Nephron (organoid): ENCODE measurements around the gene PRSS57.
A peak's percentile ranks its signal among the peaks of the same experiment; 100 is the strongest.

Source experiments
- H3K27ac Mint-ChIP-seq, 3 experiments: 2 replicates each; pipeline ENCODE4 v1.8.0; 2020; ENCODE audit warnings: mixed read lengths in 3 of 3, mild to moderate bottlenecking in 2 of 3, moderate library complexity in 1 of 3
- H3K27me3 Mint-ChIP-seq: 2 replicates; pipeline ENCODE4 v1.8.0; 2021; ENCODE audit warnings: low read depth, mild to moderate bottlenecking, moderate library complexity, mixed read lengths
- H3K36me3 Mint-ChIP-seq: 2 replicates; pipeline ENCODE4 v1.8.0; 2020; ENCODE audit warnings: low read depth, mixed read lengths
- H3K4me1 Mint-ChIP-seq: 2 replicates; pipeline ENCODE4 v1.8.0; 2020; ENCODE audit warnings: mixed read lengths
- H3K4me3 Mint-ChIP-seq, 3 experiments: 2 replicates each; pipeline ENCODE4 v1.8.0; 2020; ENCODE audit warnings: mild to moderate bottlenecking in 3 of 3, mixed read lengths in 3 of 3, moderate library complexity in 2 of 3
- H3K9me3 Mint-ChIP-seq: 2 replicates; pipeline ENCODE4 v1.8.0; 2020; ENCODE audit warnings: mixed read lengths
- CTCF ChIP-seq, 3 experiments: fragments of 200-600 bp; sonication (generic); IDR thresholded peaks; one replicate each; pipeline ENCODE4 v1.5.0; 2021; ENCODE audit warnings: antibody characterized with exemption in 3 of 3; ENCODE audit not compliant: unreplicated experiment in 3 of 3

Gene PRSS57

GRCh38 chr19:738509-739128, 43.4 kb upstream of the PRSS57 start:
- Mint-ChIP-seq H3K36me3 (peaks cover 14% of the 10 kb centered on the region), H3K4me3 (no peak overlapping the region), H3K9me3 (peaks cover 3% of the 10 kb centered on the region), H3K27ac (peak overlapping the region in 1 of 3 experiments; percentile 48), H3K27me3 (no peaks in the 10 kb centered on the region), H3K4me1 (peaks cover 6% of the 10 kb centered on the region)
- no peak for TF ChIP-seq CTCF (IDR thresholded peaks at IDR 0.05; ENCODE audit: unreplicated experiment in 3 of 3)

GRCh38 chr19:737591-738093, 42.4 kb upstream of the PRSS57 start:
- Mint-ChIP-seq H3K4me1 (no peaks in the 10 kb centered on the region), H3K36me3 (peaks cover 16% of the 10 kb centered on the region), H3K9me3 (no peaks in the 10 kb centered on the region), H3K4me3 (no peak overlapping the region), H3K27me3 (no peaks in the 10 kb centered on the region), H3K27ac (peak overlapping the region in 2 of 3 experiments; percentile 45 to 56)
- TF ChIP-seq CTCF (IDR thresholded peaks at IDR 0.05; ENCODE audit: unreplicated experiment in 3 of 3) = peak; percentile 41 to 56 (median 51)

GRCh38 chr19:736125-736524, 40.9 kb upstream of the PRSS57 start:
- Mint-ChIP-seq H3K36me3 (peaks cover 21% of the 10 kb centered on the region), H3K27me3 (no peaks in the 10 kb centered on the region), H3K4me1 (no peaks in the 10 kb centered on the region), H3K9me3 (no peaks in the 10 kb centered on the region), H3K4me3 (no peak overlapping the region), H3K27ac (no peak overlapping the region)
- TF ChIP-seq CTCF (IDR thresholded peaks at IDR 0.05; ENCODE audit: unreplicated experiment in 3 of 3) = no peak

- Mint-ChIP-seq H3K27me3 (no peaks in the 10 kb centered on the region), H3K9me3 (no peaks in the 10 kb centered on the region), H3K36me3 (peaks cover 25% of the 10 kb centered on the region), H3K4me1 (no peaks in the 10 kb centered on the region), H3K4me3 (peak overlapping the region in 2 of 3 experiments; percentile 52 to 54), H3K27ac (peak overlapping the region; percentile 92 to 98 (median 97))
- TF ChIP-seq CTCF (IDR thresholded peaks at IDR 0.05; ENCODE audit: unreplicated experiment in 3 of 3) = no peak
These were observed 39.5 kb upstream of the PRSS57 start for GRCh38 chr19:734716-735115.

GRCh38 chr19:732148-733069, 37.2 kb upstream of the PRSS57 start:
- Mint-ChIP-seq H3K27ac (peak overlapping the region in 1 of 3 experiments; percentile 29), H3K27me3 (no peaks in the 10 kb centered on the region), H3K4me3 (no peak overlapping the region), H3K36me3 (peaks cover 25% of the 10 kb centered on the region), H3K9me3 (no peaks in the 10 kb centered on the region), H3K4me1 (no peaks in the 10 kb centered on the region)
- no peak for TF ChIP-seq CTCF (IDR thresholded peaks at IDR 0.05; ENCODE audit: unreplicated experiment in 3 of 3)
